Coronary artery (tissue), 2 donors: Measurements from ENCODE around the gene TUBA3D.
"Not testable (repeated sequence)": the region's sequence is repeated elsewhere in the genome, so short reads cannot be mapped to it uniquely, and the experiment has no call there.

Experiments used
- DNase-seq: peaks from one replicate; pipeline ENCODE4 v3.0.0-alpha.2; 2017; ENCODE audit warnings: low spot score
- H3K27ac ChIP-seq, 2 donors: fragments of 200-600 bp; sonication (generic); one replicate each; pipeline ENCODE4 v1.5.1; 2016 to 2019
- H3K4me3 ChIP-seq: fragments of 200-600 bp; sonication (generic); 2 replicates; pipeline ENCODE4 v1.5.1; 2016; ENCODE audit warnings: mild to moderate bottlenecking, moderate library complexity
- TF ChIP-seq, protein P1 (sequence below): fragments of 200-600 bp; sonication (generic); IDR thresholded peaks from one replicate; pipeline ENCODE4 v1.5.1; 2019; ENCODE audit warnings: antibody characterized with exemption

TUBA3D gene

DNA sequence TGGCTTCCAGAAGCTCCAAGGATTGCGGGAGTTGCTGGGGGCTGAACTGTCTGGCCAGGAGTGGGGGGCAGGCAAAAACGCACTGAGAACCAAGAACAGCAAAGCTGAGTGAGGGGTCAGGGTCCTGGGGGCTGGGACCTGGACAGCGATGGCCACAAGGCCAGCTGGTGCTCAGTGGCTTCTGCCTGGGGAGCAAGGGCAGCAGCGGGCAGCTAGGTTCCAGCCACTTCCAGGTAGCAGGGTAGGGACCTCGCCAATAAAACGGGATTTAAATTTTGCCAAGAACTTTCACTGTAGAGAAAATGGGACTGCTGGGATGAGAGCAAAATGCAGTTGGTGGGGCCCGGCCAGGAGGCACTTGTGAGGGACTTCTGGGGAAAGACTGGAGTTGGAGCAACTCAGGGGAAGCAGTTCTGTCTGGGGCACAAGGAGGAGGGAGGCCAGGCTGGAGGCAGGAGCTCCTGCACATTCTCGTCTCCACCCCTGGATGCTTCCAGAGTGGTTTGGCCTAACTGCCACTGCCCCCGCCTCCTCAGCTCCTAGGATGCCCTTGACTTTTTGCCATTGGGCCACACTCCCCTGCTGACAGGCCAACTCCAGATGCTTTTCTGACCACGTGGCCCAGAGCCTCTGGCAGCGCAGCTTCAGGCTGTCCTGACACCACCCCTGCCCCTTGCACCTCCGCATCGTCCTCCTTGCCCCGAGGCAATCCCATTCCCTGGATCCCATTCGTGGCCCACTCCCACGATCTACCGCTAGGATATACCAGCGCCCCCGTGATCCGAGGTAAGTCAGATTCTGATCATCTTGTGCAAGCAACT, 46.3 kb downstream of the TUBA3D start:
- TF ChIP-seq, protein P1, sequence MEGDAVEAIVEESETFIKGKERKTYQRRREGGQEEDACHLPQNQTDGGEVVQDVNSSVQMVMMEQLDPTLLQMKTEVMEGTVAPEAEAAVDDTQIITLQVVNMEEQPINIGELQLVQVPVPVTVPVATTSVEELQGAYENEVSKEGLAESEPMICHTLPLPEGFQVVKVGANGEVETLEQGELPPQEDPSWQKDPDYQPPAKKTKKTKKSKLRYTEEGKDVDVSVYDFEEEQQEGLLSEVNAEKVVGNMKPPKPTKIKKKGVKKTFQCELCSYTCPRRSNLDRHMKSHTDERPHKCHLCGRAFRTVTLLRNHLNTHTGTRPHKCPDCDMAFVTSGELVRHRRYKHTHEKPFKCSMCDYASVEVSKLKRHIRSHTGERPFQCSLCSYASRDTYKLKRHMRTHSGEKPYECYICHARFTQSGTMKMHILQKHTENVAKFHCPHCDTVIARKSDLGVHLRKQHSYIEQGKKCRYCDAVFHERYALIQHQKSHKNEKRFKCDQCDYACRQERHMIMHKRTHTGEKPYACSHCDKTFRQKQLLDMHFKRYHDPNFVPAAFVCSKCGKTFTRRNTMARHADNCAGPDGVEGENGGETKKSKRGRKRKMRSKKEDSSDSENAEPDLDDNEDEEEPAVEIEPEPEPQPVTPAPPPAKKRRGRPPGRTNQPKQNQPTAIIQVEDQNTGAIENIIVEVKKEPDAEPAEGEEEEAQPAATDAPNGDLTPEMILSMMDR, result no peak
- Histone ChIP-seq H3K4me3 (no peak overlapping the region), H3K27ac (no peak overlapping the region)
- peak; percentile 68 for DNase-seq

DNA sequence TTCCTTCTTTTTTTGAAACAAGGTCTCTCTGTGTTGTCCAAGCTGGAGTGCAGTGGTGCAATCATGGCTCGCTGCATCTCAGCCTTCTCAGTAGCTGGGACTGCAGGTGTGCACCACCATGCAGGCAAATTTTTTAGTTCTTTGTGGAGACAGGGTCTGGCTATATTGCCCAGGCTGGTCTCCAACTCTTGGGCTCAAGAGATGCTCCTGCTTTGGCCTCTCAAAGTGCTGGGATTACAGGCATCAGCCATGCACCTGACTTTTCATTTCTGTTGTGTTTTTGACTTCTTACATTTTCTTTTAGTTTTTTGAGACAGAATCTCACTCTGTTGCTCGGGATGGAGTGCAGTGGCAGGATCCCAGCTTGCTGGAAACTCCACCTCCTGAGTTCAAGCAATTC, 49.3 kb downstream of the TUBA3D start:
- not testable (repeated sequence) for H3K4me3 ChIP-seq, H3K27ac ChIP-seq
- DNase-seq, result peak; percentile 19

DNA sequence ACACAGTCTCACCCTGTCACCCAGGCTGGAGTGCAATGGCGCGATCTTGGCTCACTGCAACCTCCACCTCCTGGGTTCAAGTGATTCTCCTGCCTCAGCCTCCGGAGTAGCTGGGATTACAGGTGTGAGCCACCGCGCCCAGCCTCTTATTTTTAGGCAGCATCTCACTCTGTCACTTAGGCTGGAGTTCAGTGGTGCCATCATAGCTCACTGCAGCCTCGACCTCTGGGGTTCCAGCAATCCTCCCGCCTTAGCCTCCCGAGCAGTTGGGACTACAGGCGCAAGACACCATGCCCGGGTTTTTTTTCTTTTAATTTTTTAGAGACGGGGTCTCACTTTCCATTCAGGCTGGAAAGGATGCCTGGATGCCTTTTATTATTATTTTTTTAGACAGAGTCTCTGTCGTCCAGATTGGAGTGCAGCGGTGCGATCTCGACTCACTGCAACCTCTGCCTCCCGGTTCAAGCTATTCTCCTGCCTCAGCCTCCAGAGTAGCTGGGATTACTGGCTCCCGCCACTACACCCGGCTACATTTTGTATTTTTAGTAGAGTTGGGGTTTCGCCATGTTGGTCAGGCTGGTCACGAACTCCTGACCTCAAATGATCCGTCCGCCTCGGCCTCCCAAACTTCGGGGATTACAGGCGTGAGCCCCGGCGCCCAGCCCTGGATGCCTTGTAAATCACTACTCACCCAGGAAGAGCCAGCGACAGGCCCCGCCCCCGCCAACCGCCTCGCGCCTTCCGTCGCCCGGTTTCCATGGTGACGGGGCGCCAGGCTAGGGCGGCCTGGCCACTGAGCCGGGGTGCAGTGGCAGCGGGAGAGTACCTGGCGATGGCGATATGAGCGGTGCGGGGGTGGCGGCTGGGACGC, 51.4 kb downstream of the TUBA3D start, which contains the start of gene CCDC74A:
TSS of gene CCDC74A (plus strand) at position 758 of the 871 bp plus-strand sequence. CDS start at position 841, 83 bp downstream.
- Histone ChIP-seq H3K27ac (peak within 1 kb of the TSS in 1 of 2 donors; percentile 11), H3K4me3 (peak within 1 kb of the TSS; percentile 71)
- DNase-seq, result not testable (repeated sequence)

GRCh38 chr2:131528981-131529863, 53.3 kb downstream of the TUBA3D start:
- H3K4me3 ChIP-seq, result peak overlapping the region; percentile 71
- not testable (repeated sequence) for H3K27ac ChIP-seq, DNase-seq

- not testable (repeated sequence) for H3K27ac ChIP-seq, DNase-seq, H3K4me3 ChIP-seq
These were observed 54.0 kb downstream of the TUBA3D start for GRCh38 chr2:131529864-131530445.

DNA sequence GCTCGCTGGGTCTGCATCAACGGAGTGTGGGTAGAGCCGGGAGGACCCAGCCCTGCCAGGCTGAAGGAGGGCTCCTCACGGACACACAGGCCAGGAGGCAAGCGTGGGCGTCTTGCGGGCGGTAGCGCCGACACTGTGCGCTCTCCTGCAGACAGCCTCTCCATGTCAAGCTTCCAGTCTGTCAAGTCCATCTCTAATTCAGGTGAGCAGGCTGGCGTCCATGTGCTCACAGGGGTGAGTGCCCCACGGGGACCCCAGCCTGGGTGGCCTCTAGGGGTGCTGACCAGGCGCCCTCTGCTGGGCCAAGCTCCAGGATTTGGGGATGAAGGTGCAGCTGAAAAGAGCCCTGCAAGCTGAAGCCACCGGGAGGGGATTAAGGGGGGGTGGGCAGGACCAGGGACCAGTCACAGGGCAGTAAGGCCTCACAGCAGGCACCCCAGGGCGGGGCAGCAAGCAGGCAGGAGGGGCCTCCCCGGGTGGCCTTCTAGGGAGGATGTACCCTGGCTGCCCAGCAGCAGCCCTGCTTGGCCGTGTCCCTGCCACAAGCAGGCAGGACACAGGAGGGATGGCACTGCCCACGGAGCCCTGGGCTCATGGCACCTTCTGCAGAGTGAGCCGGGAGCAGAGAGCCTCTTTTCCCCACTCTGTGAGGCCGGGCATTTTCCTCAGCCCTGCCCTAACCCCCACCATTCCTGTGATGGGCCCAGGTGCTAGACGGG, 54.9 kb downstream of the TUBA3D start:
- H3K27ac ChIP-seq, DNase-seq, H3K4me3 ChIP-seq: not testable (repeated sequence)

- DNase-seq, H3K27ac ChIP-seq, H3K4me3 ChIP-seq: not testable (repeated sequence)
These were observed 55.7 kb downstream of the TUBA3D start for GRCh38 chr2:131531547-131532185.
